HG03159 (cell line): Measurements from ENCODE around the gene DUSP8.
"Not testable (repeated sequence)": the region's sequence is repeated elsewhere in the genome, so short reads cannot be mapped to it uniquely, and the experiment has no call there.

Experiments used
- ATAC-seq: cut with Tn5 transposase; IDR thresholded peaks from one replicate; pipeline ENCODE4 v1.9.1; 2021; ENCODE audit warnings: mild to moderate bottlenecking, moderate library complexity; ENCODE audit not compliant: unreplicated experiment

Gene DUSP8, protein sequence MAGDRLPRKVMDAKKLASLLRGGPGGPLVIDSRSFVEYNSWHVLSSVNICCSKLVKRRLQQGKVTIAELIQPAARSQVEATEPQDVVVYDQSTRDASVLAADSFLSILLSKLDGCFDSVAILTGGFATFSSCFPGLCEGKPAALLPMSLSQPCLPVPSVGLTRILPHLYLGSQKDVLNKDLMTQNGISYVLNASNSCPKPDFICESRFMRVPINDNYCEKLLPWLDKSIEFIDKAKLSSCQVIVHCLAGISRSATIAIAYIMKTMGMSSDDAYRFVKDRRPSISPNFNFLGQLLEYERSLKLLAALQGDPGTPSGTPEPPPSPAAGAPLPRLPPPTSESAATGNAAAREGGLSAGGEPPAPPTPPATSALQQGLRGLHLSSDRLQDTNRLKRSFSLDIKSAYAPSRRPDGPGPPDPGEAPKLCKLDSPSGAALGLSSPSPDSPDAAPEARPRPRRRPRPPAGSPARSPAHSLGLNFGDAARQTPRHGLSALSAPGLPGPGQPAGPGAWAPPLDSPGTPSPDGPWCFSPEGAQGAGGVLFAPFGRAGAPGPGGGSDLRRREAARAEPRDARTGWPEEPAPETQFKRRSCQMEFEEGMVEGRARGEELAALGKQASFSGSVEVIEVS

DNA sequence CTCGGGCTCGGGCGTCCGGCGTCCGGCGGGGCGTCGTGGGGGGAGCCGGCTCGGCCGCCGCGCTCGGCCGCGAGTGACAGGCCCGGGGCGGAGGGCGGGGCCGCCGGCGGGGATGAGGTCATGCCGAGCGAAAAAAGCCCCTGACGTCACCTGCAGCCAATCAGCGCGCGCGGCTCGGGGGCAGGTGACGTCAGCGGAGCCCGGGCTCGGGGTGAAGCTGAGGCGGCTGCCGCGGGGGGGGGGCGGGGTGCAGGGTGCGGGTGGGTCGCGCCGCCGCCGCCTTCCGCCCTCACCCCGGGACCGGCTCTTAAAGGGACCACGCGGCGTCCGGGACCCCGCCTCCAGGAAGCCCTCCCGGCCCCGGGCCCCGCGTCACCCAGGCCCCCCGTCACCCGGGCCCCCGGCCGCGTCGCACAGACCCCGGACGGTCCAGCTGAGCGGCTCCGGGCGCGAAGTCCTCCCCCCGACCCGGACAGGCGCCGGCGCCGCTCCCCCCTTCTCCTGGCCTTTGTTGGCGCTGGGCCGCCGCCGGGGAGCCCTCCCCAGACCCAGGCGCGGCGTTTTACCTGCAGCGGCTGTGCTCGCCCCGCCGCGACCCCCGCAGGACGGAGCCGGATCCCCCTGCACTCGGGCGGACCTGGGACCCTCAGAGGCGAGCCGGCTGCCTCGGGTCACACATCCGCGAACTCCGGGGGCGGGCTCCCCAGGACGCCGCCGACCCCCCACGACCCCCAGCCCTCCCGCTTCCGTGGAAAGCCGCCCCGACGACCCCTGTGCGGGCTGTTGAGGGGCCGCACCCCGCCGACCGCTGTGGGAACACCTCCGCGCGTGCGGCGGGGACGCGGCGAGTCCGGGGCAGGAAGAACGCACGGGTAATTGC, at the start of gene DUSP8:
TSS of gene DUSP8 (minus strand) at position 75 of the 880 bp plus-strand sequence. CDS start 6,445 bp downstream, outside the sequence.
- peak; percentile 59 for ATAC-seq

DNA sequence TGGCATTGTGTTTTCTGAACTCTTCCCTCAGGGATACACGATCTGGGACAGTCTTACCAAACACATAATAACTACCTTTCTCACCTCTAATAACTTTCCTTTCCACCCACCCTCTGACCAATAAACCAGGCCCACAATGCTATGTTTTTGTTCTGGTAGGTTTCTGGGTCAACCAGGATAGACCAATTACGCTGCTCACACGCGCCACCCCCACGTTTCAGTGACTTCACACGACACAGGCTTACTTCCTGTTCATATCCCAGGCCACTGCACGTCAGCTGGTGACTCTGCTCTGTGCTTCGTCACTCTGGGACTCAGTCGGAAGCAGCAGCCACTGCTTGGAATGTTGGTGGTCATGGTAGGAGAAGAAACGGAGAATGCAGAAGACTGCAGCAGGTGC, 47.4 kb upstream of the DUSP8 start:
- no peak for ATAC-seq

DNA sequence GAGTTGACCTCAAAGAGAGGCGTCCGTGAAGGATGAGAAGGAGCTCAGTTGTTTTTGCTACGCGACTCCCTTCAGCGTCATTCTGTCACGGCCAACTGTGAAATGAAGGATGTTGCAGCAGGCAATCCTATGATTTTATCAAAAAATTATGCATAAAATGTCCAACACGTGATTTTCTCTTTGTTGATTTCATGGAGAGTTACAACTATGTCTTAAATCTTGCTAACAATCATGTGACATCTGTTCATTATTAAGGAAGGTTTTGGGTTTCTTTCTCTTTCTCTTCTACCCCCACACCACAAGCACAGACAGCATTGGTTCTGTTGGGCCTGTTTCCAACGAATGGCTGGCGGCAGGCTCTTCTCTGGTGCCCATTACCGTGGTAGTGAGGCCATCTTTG, 46.2 kb upstream of the DUSP8 start:
- ATAC-seq = no peak

DNA sequence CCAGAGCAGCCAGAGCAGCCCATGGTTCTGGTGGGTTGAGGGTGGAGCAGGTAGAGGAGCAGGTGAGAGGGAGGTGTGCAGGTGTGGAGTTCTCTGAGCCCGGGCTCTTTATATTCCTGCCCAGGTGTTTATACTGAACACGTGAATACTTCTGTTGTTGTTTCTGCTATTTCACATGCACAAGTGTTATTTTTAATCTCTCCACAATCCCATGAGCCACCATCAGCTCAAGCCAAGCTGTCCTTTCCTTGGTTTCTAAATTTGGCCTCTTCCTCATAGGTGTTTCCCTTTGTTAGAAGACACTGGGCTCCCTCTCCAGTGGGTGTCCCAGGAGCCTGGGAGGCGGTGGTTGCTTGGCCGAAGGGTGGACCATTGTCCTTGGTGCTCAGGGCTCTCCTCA, 36.3 kb upstream of the DUSP8 start, which contains the start of gene KRTAP5-3:
TSS of gene KRTAP5-3 (minus strand) at position 101 of the 400 bp plus-strand sequence. CDS start at position 23, 78 bp downstream.
- ATAC-seq = no peak

DNA sequence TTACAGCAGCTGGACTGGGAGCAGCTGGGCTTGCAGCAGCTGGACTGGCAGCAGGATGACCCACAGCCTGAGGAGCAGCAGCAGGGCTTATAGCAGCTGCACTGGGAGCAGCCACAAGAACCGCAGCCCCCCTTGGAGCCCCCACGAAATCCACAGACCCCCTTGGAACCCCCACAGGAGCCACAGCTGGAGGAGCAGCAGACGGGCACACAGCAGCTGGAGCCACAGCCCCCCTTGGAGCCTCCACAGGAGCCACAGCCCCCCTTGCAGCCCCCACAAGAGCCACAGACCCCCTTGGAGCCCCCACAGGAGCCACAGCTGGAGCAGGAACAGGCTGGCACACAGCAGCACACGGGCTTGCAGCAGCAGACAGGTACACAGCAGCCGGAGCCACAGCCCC, 35.8 kb upstream of the DUSP8 start:
- not testable (repeated sequence) for ATAC-seq

DNA sequence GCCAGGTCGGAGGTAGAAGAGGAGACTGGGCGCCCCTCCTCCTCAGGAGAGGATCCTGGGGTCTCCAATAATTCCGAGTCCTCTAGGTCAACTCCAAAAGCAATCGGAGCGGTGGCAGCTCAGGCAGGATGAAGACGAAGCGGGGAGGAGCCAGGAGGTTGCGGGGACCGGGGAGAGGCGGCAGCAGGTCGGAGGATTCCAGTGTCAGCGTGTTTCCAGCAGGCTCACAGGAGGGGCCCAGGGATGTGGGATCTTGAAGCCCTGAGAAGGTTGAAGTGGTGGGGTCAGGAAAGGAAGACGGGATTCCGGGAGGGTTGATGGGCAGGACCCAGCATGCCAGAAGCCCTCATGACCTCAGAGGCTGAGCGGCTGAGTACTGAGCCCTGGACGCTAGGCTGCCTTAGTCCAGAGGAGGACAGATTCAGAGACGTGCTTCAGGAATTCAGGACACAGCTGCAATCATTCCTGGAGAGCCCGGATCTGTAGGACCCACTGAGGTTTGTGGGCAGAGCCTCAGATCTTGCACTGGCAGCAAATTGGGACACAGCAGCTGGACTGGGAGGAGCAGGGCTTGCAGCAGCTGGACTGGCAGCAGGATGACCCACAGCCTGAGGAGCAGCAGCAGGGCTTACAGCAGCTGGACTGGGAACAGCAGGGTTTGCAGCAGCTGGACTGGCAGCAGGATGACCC, 35.2 kb upstream of the DUSP8 start:
- ATAC-seq = not testable (repeated sequence)

DNA sequence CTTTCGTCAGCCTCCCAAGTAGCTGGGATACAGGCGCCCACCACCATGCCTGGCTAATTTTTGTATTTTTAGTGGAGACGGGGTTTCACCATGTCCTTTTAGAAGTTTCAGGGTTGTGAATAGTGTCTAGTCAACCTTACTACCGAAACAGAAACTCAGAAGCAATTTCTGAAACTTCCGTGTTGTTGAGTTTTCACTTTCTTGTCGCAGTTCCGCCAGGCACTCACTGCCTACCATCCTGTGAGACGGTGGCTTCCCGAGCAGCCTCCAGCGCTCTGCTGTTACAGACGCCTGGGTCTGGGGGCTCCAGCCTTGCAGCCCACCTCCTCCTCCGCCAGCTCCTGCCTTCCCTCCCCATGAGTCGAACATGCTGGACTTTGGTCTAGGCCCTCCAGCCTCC, 33.9 kb upstream of the DUSP8 start:
- peak; percentile 70 for ATAC-seq

DNA sequence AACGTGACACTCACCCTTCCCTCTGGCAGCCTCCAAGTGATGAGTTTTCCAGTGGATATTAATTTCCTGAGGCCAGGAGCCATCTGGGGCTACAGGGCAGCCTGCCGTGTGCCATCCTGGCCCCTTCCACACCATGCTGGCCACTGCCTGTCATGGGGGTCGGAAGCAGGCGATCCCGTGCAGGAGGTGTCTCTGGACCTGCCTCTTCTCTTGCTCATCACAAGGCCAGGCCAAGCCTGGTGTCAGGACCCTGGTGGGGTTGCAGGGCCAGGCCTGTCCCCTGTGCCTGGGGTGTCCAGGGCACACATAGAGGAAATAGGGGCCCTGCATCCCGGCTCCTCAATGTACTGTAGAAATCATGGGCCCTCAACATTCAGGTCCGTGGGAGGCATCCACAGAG, 32.6 kb upstream of the DUSP8 start:
- no peak for ATAC-seq

DNA sequence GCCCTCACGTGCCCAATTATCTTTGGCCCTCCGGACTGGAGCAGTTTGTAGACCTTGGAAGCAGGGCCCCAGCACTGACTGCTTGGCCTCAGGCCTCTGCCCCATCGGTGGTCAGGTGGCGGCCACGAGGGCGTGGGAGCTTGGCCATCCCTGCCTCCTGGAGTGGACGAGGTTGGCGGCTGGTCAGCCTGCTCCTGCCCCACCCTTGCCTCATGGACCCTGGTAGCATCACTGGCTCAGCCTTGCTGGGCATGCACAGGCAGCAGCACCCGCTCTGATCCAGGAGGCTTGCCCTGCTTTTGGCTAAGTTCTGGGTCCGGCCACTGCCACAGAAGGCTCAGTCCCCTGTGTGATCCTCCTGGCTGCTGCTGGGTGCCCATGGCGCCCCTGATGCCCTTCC, 32.1 kb upstream of the DUSP8 start:
- no peak for ATAC-seq

DNA sequence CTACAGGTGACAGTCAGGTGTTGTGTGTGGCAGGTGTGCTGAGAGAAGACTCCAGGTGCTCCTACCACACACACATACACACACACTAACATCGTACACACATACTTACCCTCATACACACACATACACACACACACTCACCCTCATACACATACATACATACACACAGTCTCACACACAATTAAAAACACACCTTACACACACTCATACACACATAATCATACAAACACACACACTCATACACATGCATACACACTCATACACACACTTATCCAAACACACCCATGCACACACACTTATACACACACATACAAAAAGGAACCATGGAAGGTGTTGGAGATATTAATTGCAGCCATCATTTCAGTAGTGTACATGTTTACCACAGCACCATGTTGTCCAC, 31.6 kb upstream of the DUSP8 start:
- no peak for ATAC-seq

DNA sequence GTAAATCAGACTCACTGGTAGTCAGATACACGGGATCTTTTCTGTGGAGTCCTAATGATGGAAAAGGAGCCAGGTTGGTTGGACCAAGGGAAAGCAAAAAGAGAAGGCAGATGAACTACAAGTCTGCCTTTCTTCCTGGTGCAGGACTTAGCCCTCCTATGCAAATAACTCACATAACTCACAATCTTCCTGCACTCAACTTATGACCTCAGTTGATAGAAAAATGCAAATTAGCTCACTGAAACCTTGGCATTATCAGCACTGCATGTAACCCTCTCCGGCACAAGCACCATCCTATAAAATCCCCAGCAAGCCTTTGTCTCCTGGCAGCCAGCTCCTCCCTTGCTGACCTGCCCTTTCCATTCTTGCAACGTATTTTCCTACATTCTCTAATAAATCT, 29.6 kb upstream of the DUSP8 start:
- ATAC-seq = not testable (repeated sequence)

DNA sequence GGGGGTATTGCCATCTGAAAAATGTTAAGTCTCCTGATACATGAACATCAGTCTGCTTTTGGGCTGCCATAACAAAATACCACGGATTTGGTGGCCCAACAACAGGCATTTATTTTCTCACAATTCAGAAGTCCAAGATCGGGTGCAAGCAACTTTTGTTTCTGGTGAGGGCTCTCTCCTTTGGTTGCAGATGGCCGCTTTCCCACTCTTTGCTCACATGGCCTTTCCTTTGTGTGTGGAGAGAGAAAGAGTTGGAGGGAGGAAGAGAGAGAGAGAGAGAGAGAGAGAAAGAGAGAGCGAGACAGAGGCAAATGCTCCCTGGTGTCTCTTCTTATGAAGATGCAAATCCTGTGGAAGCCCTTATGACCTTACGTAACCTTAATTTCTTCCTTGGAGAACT, 28.6 kb upstream of the DUSP8 start:
- ATAC-seq = no peak

DNA sequence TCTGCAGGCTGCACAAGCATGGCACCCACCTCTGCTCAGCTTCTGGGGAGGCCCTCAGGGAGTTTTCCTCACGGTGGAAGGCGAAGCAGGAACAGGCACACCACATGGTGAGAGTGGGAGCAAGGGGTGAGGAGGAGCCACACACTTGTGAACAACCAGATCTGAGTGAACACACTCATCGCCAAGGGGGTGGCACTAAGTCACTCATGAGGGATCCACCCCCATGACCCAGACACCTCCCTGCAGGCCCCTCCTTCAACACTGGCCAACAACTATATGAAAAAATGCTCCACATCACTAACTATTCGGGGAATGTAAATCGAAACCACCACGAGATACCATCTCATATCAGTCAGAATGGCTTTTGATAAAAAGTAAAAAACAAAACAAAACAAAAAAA, 26.7 kb upstream of the DUSP8 start:
- no peak for ATAC-seq

DNA sequence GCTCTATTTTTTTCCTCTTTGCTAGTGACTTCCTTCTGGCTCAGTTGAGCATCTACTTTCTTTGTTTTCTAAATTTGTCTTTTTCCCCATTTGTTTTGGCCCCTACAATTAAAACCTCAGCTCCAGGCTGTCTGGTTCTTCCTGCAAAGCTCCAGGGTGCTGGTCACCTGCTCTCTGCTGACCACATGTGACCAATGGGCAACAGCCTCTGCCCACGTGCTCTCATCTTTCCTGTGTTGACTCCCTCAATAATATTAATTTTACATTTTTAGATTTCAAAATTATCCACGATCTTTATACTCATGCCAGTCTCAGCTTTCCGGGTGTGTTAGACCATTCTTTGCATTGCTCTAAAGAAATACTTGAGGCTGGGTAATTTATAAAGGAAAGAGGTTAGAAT, 26.3 kb upstream of the DUSP8 start:
- ATAC-seq = not testable (repeated sequence)

DNA sequence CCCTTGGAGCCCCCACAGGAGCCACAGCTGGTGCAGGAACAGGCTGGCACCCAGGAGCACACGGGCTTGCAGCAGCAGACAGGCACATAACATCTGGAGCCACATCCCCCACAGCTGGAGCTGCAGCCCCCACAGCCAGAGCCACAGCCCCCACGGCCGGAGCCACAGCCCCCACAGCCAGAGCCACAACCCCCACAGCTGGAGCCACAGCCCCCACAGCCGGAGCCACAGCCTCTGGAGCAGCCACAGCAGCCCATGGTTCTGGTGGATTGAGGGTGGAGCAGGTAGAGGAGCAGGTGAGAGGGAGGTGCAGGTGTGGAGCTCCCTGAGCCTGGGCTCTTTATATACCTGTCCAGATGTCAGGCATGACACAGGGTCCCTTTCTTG, 25.9 kb upstream of the DUSP8 start, which contains the start of gene KRTAP5-2:
TSS of gene KRTAP5-2 (minus strand) at position 301 of the 387 bp plus-strand sequence. CDS start at position 257, 44 bp downstream.
- no peak for ATAC-seq

DNA sequence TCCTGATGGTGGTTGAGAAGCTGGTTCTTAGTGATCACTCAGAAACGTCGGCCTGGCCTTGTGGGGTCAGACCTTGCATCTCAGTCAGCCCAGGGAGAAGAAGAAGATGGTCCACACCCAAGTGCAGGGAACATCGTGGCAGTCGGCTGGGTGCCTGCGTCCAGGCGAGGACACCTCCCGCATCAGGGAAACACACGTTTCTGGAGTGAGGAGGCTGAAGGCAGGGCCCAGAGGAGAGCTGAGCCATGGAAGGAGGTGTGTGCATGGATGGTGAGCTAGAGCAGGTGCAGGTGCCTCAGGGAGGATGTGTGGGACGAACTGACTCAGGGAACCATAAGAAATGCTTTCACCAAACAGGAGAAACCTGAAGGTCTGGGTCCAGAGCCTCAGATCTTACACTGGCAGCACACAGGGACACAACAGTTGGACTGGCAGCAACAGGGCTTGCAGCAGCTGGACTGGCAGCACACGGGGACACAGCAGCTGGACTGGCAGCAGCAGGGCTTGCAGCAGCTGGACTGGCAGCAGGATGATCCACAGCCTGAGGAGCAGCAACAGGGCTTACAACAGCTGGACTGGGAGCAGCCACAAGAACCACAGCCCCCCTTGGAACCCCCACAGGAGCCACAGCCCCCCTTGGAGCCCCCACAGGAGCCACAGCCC, 25.4 kb upstream of the DUSP8 start:
- no peak for ATAC-seq

DNA sequence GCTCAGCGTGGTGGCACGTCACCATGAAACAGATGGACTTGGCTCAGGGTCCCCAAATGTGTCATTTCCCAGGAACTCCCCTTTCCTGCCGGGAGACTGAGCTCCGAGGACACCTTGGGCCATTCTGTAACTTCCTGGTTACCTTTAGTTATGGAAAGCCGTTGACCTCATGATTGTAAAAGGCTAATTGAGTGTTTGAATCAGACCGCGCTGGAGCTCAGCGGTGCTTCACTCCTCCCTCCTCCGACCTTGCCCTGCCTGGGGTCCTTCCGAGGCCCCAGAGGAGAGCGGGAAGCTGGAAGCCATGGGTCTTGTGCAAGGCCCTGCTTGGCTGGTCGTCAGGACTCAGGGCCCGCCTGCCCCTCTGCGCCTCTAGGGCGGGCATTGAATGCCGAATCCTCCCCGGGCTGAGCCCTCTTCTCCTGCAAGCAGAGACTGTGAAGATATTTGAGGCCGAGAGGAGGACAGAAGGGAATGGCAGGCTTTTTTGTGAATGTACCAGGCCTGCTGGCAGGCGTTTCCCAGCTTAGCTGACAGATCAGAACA, 24.6 kb upstream of the DUSP8 start:
- ATAC-seq = not testable (repeated sequence)

DNA sequence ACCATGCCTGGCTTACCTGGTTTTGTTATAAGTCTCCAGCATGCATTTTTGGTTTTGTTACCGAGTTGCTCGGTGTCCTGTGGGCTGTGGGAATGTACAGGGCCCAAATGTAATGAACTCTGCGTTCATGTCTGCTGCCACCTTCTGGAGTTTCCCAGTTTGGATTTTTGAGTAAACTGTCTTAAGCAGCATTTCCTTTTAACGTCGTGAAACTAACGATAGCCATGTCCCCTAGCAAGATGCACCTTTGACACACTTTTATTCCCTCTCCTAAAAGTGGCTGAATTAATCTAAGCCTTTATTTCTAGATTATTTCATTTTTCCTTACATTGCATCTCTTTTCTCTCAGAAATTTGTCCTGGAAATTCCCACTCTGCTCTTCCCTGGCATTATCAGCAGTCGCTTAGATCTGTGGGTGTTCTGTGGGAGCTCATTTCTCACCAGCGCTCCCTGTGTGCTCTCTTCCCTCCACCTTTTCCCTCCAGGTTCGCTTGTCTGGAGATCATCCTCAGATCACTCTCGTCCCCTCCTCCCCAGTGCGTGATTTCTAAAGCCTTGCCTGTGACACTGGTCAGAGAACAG, 24.0 kb upstream of the DUSP8 start:
- not testable (repeated sequence) for ATAC-seq

DNA sequence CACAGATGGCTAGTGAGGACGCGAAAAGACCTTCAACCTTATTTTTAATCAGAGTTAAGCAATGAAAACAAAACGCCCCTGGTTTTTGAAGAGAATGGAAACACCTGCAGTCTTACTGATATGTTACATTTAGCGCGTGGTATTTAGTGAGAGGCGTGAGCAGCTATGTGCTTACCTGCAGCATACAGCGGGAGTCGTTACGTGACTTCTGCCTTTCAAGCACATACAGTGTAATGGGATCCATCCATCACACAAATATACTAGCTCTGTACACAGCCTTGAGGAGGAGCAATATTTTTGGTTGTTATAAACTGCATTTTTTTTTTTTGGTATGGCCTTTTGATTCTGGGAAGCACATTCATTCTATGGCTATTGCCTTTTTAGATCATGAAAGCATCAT, 20.6 kb upstream of the DUSP8 start:
- no peak for ATAC-seq
